HG02981 (cell line): ENCODE data around the gene MYL5.
"Not testable (repeated sequence)": the region's sequence is repeated elsewhere in the genome, so short reads cannot be mapped to it uniquely, and the experiment has no call there.

Source experiments
- ATAC-seq: cut with Tn5 transposase; IDR thresholded peaks from one replicate; pipeline ENCODE4 v1.9.1; 2021; ENCODE audit warnings: mild to moderate bottlenecking, moderate library complexity; ENCODE audit not compliant: unreplicated experiment

Gene MYL5

DNA sequence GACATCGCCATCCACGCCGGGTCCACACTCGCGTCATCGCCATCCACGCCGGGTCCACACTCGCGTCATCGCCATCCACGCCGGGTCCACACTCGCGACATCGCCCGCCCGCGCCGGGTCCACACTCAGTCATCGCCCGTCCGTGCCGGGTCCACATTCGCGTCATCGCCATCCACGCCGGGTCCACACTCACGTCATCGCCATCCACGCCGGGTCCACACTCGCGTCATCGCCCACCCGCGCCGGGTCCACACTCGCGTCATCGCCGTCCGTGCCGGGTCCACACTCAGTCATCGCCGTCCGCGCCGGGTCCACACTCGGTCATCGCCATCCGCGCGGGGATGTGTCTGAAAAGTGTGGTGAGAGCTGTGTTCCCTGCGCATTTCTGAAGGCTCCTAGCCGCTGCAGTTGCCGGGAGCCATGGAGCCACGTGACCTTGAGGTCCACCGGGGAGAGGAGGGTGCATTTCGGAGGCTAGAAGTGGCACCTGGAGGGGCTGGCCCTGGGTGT, 48.6 kb downstream of the MYL5 start:
- ATAC-seq, result no peak

DNA sequence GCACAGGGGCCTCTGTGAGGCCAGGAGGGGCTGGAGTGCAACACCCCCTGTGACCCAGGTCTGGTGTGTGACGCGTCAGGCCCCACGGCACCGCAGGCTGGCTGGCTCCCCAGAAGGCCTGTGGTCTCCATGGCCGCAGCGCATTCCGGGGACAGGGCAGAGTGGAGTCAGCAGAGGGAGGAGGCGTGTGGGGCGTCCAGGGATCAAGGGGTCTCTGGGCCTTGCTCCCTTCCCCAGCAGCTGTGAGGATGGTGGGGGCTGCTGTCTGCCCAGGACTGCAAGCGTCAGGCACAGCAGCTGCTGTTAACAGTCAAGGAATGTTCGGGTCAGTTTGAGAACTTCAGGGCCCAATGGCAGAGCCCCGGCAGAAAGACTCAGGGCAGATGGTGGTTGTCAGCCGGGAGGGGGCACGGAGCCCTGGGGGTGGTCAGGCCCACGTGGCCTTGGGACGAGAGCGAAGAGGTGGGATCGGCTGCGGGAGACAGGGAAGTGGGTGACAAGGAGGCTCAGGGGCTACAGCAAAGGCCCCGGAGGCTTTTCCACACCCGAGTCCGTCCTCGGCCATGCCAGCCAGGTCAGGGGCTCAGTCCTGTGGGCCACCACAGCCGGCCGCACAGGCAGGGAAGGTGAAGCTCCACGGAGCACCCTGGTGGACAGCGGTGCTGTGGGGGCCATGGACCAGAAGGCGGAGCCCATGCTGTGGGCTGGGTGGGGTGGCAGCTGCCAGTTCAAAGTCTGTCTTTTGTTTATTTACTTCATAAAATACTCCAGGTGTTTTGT, 49.6 kb downstream of the MYL5 start:
- no peak for ATAC-seq

DNA sequence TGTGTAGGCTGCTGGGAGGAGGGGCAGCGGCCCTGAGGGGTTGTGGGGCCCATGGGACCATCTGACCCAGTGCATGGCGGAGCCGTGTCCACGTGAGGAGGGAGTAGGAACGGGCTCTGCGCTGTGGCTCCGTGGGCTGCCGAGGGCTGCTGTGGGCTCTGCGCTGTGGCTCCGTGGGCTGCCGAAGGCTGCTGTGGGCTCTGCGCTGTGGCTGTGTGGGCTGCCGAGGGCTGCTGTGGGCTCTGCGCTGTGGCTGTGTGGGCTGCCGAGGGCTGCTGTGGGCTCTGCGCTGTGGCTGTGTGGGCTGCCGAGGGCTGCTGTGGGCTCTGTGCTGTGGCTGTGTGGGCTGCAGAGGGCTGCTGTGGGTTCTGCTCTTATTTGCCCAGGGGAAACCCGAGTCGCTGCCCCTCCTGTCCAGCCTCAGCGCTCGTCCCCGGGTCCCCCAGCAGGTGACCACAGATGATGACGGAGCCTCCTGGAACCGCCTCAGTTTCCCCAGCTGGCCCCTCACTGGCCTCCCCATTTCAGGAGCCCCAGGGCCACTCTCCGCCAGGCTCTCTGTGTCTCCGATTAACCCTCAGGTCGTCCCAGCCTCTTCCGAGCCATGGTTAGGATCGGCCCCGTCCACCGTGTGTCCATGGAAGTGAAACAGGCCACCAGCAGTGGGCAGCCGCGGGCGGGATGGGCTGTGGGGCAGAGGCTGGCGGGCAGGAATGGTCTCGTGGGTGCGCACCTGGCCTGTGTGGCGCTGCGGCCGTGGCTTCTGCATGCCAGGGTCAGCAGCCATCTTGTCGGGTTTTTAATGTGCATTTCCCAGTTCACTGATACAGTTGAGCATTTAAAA, 51.3 kb downstream of the MYL5 start:
- ATAC-seq, result no peak

DNA sequence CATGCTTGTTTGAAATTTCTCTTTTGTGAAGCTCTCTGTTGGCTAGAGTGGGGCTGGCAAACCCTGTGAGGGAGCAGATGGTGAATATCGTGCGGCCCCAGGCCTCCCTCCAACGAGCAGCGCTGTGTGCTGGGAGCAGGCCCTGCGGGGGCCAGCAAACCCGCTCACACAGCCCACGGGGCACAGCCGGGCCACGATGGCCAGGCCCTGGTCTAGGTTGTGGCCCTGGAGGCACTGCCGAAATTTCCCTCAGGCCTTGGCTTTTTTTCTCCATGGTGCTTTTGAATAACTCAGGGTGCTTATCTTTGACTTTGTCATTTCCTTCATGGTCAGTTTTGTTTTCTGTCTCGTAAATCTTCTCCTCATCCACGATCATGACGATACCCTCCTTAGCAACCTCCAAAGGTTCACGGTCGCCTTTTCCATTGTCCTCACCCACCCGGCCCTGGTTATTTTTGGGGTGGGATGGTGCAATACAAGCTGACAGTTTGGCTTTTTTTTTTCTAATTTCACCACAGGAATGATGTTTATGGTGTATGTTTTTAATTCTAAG, 52.0 kb downstream of the MYL5 start:
- no peak for ATAC-seq

GRCh38 chr4:726838-727237, 52.5 kb downstream of the MYL5 start:
- no peak for ATAC-seq

DNA sequence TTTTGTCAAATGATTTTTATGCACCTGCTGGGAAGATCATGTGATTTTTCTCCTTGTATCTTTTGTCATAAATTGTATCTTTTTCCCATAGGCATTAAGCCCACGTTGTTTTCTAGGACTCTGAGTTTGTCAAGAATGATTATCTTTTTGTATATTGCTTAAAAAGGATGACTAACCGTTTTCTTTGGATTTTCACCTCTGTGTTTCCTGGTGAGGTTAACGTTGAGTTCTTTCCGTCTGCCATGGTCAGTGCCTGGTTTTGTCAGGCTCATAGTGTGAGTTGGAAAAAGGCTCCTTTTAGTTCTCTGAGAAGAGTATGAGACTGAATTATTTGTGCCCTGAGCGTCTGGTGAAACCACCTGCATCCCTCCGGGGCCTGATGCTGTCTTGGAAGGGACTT, 53.2 kb downstream of the MYL5 start:
- ATAC-seq, result no peak

GRCh38 chr4:729336-730315, 55.3 kb downstream of the MYL5 start:
- ATAC-seq, result no peak

DNA sequence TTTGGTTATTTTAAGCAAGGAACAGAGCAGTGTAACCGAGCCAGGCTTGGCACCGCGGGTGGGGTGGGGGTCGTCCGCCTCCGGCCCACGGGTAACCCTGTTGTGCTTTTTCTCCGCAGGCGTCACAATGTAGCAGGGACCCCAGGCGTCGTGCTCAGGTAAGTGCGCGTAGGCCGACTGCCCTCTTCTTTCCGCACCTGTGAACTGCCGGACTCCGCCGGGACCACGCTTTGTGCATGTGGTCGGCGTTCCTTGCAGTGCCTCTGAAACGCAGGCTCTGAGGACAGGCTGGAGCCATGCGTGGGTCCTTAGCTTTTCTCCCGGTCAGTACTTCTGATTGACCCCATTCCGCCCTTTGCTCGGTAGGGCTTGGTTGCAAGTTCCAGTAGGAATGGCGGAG, 56.2 kb downstream of the MYL5 start:
- no peak for ATAC-seq

- not testable (repeated sequence) for ATAC-seq
Measured at GRCh38 chr4:730946-731904, 56.9 kb downstream of the MYL5 start.
